Activated CD8-positive, alpha-beta memory T cell treated with anti-CD3 and anti-CD28 coated beads, Interleukin-2, amount 50 U/mL, for 24 hours (primary cell): ENCODE measurements around the gene RAB11A.

Experiments used
- DNase-seq: peaks from one replicate; pipeline ENCODE4 v3.0.0-alpha.2; 2020; ENCODE audit errors: extremely low read depth

Gene RAB11A

GRCh38 chr15:65916664-65917406, 47.5 kb downstream of the RAB11A start:
- DNase-seq = peak; percentile 12

GRCh38 chr15:65917407-65917756, 48.1 kb downstream of the RAB11A start:
- no peak for DNase-seq

DNA sequence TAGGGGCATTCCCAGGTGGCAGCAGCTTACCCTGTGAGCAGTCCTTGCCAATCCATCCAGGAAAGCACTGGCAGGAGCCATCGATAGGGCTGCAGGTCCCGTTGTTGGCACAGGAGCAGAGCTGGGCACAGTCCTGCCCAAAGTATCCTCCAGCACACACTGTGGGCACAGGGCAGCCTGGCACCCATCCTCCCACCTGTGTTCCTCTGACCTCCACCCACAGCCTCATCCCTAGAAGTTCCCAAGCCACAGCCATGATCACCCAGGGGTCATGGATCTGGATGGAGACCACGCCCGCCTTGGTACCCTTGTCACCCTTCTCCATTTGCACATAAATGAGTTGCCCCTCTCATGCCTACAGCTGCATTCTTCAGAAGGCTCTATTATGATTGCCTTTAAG, 48.6 kb downstream of the RAB11A start:
- DNase-seq = no peak

GRCh38 chr15:65918357-65918920, 49.1 kb downstream of the RAB11A start:
- DNase-seq = no peak

DNA sequence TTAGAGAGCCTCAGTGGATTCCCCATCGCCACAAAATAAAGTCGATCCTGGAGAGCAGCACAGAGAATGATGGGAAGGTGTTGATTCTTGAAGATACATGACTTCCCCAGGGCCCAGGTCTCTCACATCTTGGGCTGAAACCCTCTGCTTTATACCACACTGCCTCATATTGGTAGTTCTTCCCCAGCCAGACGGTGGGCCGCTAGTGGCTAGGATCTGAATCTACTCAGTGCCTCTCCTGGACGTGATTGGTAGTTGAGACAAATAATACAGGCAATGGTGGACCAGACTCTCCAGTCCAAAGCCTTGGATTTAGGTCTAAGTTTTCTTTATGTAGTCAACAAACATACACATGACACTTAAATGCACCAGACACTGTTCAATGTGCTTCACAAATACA, 49.7 kb downstream of the RAB11A start:
- no peak for DNase-seq

DNA sequence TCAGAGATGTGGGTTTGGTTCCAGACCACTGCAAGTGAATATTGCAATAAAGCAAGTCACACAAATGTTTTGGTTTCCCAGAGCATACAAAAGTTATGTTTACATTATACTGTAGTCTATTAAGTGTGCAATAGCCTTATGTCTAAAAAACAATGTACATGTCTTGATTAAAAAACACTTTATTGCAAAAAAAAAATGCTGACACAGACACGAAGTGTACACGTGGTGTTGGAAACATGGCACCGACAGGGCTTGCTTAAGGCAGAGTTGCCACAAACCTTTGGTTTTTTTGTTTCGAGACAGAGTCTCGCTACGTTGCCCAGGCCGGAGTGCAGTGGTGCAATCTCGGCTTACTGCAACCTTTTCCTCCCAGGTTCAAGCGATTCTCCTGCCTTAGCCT, 50.1 kb downstream of the RAB11A start:
- no peak for DNase-seq

DNA sequence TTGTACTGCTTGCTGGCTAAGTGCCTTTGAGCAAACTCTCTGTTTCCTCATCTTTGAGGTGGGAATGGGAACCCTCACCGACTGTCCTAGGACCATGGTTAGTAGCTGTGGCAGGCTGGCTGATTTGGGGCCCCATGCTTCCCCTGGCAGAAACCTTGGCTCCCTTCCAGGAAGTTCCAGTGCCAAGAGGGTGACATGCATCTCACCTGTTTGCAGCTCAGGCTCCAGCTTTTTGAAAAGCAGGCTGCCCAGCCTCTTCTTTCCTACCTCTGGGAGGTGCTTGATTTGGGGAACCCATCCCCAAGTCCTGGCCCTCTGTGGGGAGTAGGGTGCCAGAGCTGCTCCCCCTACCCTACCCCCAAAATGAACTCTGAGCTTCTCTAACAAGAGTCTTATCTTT, 50.8 kb downstream of the RAB11A start:
- no peak for DNase-seq

DNA sequence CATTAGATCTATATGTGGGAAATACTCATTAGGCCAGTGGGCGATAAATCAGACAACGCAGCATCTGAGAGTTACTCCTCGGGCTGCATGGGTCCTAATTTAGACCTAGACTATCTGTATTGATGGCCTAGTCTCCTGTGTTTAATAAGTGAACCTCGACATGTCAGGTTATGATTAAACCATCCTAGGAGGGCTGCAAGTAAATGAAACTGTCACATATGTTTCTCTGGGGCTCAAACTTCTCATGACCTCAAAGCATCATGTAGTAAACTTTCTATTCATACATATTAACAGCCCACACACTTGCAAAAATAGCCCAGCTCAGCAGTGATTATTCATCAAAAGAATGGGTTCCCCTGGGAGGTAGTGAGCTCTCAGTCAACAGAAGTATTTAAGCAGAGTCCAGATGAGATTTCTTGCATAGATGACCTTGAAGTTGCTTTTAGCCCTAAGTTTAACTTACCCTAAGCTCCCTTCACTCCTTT, 51.6 kb downstream of the RAB11A start:
- no peak for DNase-seq

DNA sequence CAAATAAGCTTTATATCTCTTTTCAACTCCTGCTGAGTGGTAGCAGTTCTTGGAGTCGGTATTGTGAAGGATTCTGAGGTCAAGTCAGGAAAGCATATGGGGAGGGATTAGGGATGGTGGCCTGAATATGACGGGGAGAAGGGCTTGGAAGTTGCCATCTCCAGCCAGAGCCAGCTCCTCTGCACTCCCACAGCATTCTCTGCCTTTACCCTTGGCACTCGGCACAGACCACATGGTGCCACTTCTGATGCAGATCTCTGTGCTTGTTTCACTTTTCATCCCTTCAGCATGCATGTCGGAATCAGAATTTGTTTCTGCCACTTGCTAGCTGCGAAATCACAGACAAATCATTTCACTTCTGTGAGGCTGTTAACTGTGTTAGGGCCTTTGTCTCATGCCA, 52.5 kb downstream of the RAB11A start:
- DNase-seq = no peak

GRCh38 chr15:65922621-65923020, 53.3 kb downstream of the RAB11A start:
- DNase-seq = no peak

GRCh38 chr15:65923264-65923663, 54.0 kb downstream of the RAB11A start:
- no peak for DNase-seq

DNA sequence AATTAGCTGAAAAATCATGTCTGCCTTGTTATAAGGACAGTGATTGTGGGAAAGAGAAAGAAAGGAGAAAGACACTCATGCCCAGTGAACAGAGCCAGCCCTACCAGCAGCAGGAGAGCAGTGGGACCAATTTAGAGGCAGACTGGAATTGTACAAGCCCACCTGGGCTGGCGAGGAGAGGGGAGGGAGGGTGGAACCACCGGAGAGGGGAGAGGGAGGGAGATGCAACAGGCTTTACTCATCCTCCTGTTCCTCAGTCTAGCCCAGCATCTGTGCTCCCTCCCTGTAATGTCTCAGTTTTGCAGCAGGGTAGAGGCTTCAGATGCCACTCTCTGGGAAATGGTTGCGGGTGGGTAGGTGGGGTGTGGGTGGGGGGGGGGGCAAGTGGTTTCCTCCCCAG, 54.7 kb downstream of the RAB11A start:
- no peak for DNase-seq

DNA sequence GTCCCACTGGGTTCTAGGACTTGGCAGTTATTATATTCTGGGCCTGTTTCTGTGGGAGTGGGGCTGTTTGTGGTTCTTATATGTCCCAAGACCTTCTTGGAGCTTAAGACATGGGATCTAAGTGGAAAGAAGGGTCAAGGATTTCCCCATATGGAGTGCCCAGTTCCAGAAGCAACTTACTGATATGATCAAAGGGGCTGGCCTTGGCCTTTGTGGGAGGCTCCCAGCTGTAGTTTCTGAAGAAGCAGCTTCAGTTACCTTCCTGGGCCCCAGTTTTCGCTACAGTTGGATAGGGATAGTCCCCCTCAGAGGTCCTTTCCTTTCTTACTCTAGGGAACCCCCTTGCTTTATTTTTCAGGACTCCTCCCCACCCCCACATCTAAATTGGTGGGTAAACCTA, 56.0 kb downstream of the RAB11A start:
- DNase-seq = no peak

- no peak for DNase-seq
Observed at GRCh38 chr15:65926459-65926858, 57.2 kb downstream of the RAB11A start.

DNA sequence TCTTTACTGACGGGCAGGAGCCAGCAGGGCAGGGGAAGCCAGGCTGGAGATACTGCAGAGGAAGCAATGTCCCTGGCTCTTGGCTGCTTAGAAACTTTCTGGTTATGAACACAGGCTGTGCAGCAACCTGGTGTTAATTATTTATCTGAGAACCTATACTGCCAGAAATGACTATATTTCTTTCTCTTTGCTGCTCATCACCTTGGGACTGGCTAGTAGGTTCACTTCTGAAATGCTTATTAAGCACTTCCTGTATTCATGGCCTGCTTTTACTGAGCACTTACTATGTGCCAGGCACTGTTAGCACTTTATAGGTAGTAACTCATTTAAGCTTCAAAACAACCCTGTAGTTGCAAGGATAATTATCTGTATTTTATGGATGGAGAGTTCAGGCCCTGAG, 57.6 kb downstream of the RAB11A start:
- DNase-seq = no peak

DNA sequence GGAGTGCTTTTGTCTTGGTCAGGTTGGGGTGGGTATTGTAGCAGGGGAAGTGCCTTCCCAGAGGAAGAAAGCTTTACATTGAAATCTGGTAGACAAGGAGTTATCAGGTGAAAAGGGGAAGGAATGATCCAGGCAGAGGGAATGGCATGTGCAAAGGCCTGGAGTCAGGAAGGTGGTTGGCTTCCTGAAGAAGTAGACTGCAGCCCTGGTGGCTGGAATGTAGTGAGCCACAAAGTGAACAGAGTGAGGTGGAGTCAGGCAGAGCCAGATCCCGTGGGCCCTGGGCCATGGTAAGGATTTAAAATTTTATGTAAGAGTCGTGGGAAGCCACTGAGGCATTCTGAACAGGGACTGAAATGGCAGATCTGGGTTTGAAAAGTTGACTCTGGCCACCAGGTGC, 58.3 kb downstream of the RAB11A start:
- DNase-seq = no peak

GRCh38 chr15:65929573-65929972, 60.3 kb downstream of the RAB11A start:
- DNase-seq = no peak

GRCh38 chr15:65930134-65930533, 60.8 kb downstream of the RAB11A start:
- no peak for DNase-seq

GRCh38 chr15:65931221-65931620, 61.9 kb downstream of the RAB11A start:
- no peak for DNase-seq

DNA sequence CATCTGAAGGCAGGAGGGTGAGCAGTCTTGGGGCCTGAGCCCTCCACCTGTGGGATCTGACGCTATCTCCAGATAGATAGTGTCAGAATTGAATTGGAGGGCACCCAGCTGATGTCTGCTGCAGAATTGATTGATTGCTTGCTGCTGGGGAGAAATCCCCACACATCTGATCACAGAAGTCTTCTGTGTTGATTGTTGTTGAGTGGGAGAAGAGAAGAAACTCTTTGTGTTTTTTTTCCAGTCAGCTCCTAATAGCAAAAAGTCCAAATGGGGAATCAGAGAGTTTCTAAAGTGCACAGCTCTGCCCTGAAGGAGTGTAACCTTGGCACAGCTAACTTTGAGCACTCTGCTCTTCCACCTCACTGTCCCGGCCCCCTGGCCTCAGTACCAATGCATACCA, 66.1 kb downstream of the RAB11A start:
- no peak for DNase-seq

DNA sequence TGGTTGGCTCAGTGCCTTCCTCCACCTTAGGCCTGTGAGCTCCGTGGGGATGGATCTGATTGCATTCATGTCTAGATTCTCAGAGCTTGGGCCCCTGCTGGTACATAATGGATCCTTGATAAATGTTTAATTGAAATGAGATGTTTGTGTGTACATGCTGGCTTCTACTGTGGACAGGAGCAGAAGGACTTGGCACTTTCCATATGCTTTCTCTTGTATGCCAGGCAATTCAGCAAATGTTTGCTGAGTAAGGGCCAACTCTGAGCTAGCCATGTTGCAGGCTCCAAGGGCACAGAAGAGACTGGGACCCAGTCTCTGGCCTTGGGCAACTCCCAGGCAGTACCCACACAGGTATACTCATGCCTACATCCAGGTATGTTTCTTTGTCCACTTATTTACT, 67.0 kb downstream of the RAB11A start:
- DNase-seq = no peak

- DNase-seq = no peak
Observed at GRCh38 chr15:65937054-65937453, 67.8 kb downstream of the RAB11A start.

GRCh38 chr15:65937476-65937875, 68.2 kb downstream of the RAB11A start:
- no peak for DNase-seq

- DNase-seq = no peak
Observed at GRCh38 chr15:65938604-65939003, 69.3 kb downstream of the RAB11A start.
